Stomach smooth muscle (tissue), 2 donors: ENCODE data around the gene TMEM132C.

Source experiments
- H3K27ac ChIP-seq: one replicate; pipeline ENCODE4 v1.7.0; 2013; ENCODE audit warnings: mild to moderate bottlenecking, low read length, inconsistent platforms
- H3K27me3 ChIP-seq, 2 donors: one replicate each; pipeline ENCODE4 v1.7.0; 2013; ENCODE audit warnings: low read length in 2 of 2; ENCODE audit not compliant: insufficient read depth in 2 of 2, control insufficient read depth in 1 of 2
- H3K36me3 ChIP-seq, 2 donors: one replicate each; pipeline ENCODE4 v1.7.0; 2013; ENCODE audit warnings: low read length in 2 of 2; ENCODE audit not compliant: control insufficient read depth in 2 of 2, insufficient read depth in 2 of 2
- H3K4me1 ChIP-seq: one replicate; pipeline ENCODE4 v1.7.0; 2013; ENCODE audit warnings: low read length; ENCODE audit not compliant: control insufficient read depth, insufficient read depth
- H3K4me3 ChIP-seq, 2 donors: one replicate each; pipeline ENCODE4 v1.7.0; 2013; ENCODE audit warnings: low read length in 2 of 2
- H3K9ac ChIP-seq, 2 donors: one replicate each; pipeline ENCODE4 v1.7.0; 2013; ENCODE audit warnings: low read length in 2 of 2, mild to moderate bottlenecking in 1 of 2
- H3K9me3 ChIP-seq, 2 donors: one replicate each; pipeline ENCODE4 v1.7.0; 2013; ENCODE audit warnings: low read length in 2 of 2; ENCODE audit not compliant: control insufficient read depth in 2 of 2
- donor health status: healthy.
- donor health status: Pancreatic carcinoma.

The TMEM132C gene

DNA sequence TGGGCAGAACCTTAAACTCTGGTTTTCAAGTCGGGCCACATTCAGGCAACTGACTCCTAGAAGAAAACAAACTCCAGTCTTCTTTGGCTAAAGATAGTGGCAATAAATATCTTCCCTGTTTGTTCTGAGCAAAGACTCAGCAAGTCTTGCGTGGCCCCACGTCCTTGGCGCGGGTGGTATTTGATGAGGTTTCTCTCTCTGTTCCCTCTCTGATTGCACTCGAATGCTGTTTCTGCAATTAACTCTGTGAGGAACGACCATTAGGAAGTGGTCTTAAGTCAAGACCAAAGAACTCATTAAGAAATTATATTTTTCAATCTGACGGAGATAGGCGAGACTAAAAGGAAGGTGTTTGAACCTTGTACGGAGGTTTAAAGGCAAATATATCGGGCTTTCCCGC is 177.6 kb downstream of the TMEM132C start:
- Histone ChIP-seq H3K27me3 (no peaks in the 10 kb centered on the region), H3K4me3 (no peak overlapping the region), H3K27ac (no peak overlapping the region), H3K36me3 (no peaks in the 10 kb centered on the region), H3K9ac (no peak overlapping the region), H3K4me1 (no peaks in the 10 kb centered on the region), H3K9me3 (peaks cover 2% of the 10 kb centered on the region in 2 donors)

DNA sequence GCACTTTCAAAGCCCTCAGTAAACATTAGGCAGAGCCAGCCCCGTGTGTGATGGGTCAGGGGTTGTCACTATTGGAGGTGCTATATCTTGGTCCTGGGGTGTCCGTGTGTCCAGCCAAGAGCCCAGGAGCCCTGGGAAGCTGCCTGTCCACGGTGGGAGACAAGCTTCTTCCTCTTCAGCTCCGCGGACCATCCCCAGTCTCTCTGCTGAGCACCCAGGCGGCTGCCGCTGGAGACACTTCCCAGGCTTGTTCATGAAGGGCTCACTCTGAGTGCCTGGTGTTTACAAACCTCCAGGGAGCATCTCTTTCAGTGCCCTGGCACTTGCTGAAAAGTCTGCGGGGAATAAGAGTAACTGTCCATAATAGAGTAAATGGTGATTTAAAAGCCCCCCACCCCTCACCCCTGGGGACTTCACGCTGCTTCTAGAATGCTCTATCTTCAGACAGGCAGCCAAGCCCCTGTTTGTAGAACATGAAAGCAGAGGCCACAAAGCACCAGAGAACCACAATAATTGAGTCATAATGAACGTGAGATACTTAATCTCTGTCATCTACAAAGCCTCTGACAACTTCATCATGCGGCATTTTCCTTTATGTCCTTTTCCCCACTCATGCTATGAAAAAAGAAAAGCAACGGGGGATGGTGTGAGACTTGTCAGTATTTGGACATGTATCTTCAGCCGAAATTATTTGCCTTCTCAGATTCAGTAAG is 178.6 kb downstream of the TMEM132C start:
- H3K36me3 ChIP-seq, result no peaks in the 10 kb centered on the region
- no peaks in the 10 kb centered on the region for H3K27me3 ChIP-seq
- H3K4me3 ChIP-seq, result no peak overlapping the region
- no peaks in the 10 kb centered on the region for H3K4me1 ChIP-seq
- no peak overlapping the region for H3K27ac ChIP-seq
- H3K9ac ChIP-seq, result no peak overlapping the region
- H3K9me3 ChIP-seq, result peaks cover 2% of the 10 kb centered on the region in 2 donors

DNA sequence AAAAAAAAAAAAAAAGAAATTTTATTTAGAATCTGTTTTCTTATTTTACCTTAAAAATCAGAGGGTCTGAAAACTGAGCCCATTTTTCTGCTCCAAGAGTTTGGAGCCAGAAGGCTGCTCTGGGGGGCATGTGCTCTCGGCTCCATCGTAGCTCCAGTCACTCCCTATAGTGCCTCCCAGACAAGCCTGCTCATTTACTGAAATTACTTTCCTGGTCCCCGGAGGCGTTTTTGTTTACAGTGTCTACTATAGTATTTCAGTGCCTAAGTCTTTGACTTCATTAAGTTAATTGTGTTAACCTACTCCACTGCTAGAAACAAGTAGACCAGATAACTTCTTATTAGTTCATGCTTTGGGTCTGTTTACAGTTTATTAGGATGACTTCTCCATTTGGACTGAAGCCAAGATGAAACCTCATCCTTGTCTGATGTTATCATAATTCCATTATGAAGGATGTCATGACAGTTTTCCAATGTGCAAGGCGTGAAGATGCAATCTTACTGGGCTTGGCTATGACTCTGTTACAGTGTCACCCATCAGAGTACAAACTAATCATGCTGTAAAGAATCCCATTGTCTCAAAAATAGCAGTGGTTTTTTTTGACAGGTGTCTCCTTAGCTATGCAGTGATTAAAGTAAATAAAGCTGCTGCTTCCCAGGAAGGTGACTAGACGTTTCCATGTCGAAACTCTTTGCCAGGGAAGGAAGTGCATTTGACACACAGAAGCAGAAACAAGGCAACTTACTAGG is 182.3 kb downstream of the TMEM132C start:
- H3K27ac ChIP-seq, result no peak overlapping the region

DNA sequence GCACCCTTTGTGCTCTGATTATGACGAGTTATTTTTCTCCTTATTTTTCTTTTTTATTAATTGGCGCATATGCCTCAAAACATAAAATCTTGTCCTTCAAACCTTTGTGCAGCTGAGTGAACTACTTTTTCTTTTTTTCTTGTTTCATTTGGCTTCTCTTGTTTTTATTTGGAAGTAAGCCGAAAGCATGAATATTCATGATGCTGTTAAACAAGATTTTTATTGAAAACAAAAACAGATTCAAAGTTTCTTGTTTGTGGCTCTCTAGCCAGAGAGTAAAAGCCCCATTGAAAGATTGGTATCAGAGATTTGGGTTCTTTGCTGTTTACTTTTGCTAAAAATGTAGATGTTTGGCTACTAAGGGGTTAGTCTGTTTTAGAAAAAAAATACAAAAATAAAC is 183.8 kb downstream of the TMEM132C start:
- Histone ChIP-seq H3K27me3 (no peaks in the 10 kb centered on the region), H3K4me3 (no peak overlapping the region), H3K27ac (no peak overlapping the region), H3K9ac (no peak overlapping the region), H3K4me1 (no peaks in the 10 kb centered on the region), H3K9me3 (peaks cover 2% of the 10 kb centered on the region in 2 donors), H3K36me3 (no peaks in the 10 kb centered on the region)

More for the DNA sequence above, 182.3 kb downstream of the TMEM132C start:
- H3K9me3 ChIP-seq, result peaks cover 2% of the 10 kb centered on the region in 2 donors
- no peak overlapping the region for H3K4me3 ChIP-seq
- no peaks in the 10 kb centered on the region for H3K27me3 ChIP-seq
- no peaks in the 10 kb centered on the region for H3K4me1 ChIP-seq
- H3K9ac ChIP-seq, result no peak overlapping the region
- no peaks in the 10 kb centered on the region for H3K36me3 ChIP-seq

DNA sequence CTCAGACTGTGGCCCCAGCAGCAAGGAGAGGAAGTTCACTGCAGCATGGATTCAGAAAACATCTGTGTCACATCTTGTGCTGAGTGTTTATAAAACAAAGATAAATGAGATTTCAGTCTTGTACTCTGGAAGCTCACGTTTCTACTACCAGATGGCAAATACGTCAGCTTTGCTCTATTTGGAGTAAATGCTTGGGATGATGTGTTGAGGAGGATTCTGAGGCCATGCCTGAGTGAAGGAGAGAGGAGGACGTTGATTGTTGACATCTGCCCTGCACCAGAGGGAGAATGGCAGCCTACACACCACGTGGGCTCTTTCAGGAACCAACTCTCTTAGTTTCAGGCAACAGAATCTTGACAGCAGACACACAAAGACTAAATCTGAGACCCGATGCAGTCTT is 188.9 kb downstream of the TMEM132C start:
- Histone ChIP-seq H3K27me3 (no peaks in the 10 kb centered on the region), H3K9me3 (peaks cover 0 to 4% of the 10 kb centered on the region in 2 donors), H3K4me3 (no peak overlapping the region), H3K27ac (no peak overlapping the region), H3K36me3 (no peaks in the 10 kb centered on the region), H3K4me1 (no peaks in the 10 kb centered on the region), H3K9ac (no peak overlapping the region)

DNA sequence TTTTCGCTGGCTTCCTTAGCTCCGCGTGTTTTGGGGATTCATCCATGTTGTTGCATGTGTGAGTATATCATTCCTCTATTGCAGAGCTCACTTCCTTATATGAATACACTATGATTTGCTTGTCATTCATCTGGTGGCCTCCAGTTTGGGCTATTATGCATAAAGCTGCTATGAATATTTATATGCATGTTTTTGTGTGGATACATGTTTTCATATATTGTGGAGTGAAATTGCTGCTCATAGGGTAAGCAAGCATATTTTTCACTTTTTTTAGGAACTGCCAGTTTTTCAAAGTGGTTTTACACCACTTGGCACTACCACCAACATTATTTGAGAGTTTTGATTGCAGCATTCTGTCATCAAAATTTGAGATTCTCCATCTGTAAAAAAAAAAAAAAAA is 190.0 kb downstream of the TMEM132C start:
- H3K9me3 ChIP-seq, result peaks cover 0 to 4% of the 10 kb centered on the region in 2 donors
- no peak overlapping the region for H3K27ac ChIP-seq
- no peaks in the 10 kb centered on the region for H3K27me3 ChIP-seq
- H3K9ac ChIP-seq, result no peak overlapping the region
- no peak overlapping the region for H3K4me3 ChIP-seq
- H3K36me3 ChIP-seq, result no peaks in the 10 kb centered on the region
- H3K4me1 ChIP-seq, result no peaks in the 10 kb centered on the region

DNA sequence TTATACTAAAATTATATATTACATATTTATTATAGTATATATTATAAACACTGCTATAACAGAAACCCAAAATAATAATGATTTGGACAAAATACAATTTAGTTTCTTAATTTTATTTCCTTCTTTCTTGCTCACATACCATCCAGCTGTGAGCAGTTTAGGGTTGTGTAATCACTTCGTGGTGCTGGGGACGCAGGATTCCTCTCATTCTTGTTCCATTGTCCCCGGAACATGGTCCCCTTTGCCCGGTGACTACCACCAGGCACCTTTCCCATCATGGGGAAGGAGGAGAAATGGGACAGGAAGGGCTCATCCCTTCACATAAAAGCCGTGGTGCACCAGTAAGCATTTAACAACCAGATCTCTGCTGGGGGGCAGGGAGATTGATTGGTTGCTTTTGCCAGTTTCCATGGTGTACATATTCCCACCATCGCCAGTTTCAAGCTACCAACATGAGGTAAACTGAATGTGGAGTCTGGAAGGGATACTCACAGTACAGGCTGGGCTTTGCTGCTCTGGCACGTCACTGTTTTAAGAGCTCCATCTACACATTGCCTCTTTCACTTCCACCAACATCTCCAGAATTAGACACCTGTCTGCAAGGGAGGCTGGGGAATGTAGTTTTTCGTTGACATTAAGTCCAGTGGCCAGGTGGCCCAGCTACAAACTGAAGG is 191.5 kb downstream of the TMEM132C start:
- Histone ChIP-seq H3K27ac (no peak overlapping the region), H3K4me3 (no peak overlapping the region), H3K36me3 (no peaks in the 10 kb centered on the region), H3K27me3 (no peaks in the 10 kb centered on the region), H3K9me3 (peaks cover 0 to 4% of the 10 kb centered on the region in 2 donors), H3K4me1 (no peaks in the 10 kb centered on the region), H3K9ac (no peak overlapping the region)

DNA sequence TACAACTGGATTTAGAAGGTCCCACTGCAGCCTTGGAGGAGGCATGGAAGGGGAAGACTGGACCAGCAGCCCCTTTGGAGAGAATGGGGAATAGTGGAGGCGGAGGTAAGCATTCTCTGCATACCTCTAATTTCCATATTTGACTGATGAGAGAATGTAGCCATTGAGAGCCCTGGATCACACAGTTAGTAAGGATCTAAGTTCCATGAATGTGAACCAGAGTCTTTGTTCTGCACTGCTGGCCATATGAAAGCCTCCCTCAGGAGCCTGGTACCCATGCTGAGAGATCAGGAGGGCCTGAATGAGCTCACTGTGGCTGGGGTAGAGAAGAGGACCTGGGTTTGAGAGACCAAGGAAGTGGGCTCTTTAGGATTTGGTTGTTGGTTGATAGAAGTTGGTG is 192.1 kb downstream of the TMEM132C start:
- no peaks in the 10 kb centered on the region for H3K27me3 ChIP-seq
- H3K4me1 ChIP-seq, result no peaks in the 10 kb centered on the region
- no peak overlapping the region for H3K4me3 ChIP-seq

DNA sequence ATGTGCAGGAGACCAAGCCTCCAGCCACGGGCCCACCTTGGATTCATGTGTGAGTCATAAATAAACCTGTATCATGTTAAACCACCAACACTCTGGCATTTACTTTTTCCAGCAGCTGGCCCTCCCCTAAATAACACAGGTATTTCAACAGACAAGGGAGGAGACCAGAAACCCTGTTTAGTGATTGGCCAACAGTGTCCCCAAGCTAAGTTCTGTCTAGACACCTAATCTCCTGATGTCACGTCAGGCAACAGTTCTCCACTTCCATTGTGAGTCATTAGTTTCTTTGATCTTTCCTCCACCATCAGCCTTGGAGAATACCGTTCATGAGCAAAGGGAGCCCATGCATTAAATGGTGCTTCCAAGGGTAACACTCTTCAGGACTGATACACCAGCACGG is 196.9 kb downstream of the TMEM132C start:
- Histone ChIP-seq H3K36me3 (no peaks in the 10 kb centered on the region), H3K9ac (no peak overlapping the region), H3K27ac (no peak overlapping the region), H3K4me1 (no peaks in the 10 kb centered on the region), H3K4me3 (no peak overlapping the region), H3K27me3 (no peaks in the 10 kb centered on the region), H3K9me3 (peaks cover 0 to 6% of the 10 kb centered on the region in 2 donors)

More for the DNA sequence above, 192.1 kb downstream of the TMEM132C start:
- Histone ChIP-seq H3K27ac (no peak overlapping the region), H3K36me3 (no peaks in the 10 kb centered on the region), H3K9me3 (peaks cover 0 to 5% of the 10 kb centered on the region in 2 donors), H3K9ac (no peak overlapping the region)

DNA sequence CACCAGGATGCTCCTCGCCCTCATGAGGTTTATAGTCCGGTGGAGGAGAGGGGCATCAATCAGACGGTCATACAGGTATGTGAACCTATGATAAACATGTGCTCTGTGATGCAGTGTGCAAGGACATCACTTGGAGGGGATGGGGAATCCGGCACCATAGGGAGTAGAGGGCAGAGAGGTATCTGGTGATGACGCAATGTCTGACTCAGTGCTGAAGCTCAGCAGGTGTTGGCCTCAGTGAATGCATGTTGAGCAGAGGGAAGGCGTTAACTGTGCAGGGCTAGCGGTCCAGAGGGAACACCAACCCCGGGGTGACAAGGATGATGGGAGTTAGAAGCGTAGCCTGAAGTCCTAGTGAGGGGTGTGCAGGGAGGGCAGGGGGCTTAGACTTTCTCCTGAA is 200.9 kb downstream of the TMEM132C start:
- no peaks in the 10 kb centered on the region for H3K36me3 ChIP-seq
- H3K4me1 ChIP-seq, result no peaks in the 10 kb centered on the region
- no peak overlapping the region for H3K9ac ChIP-seq

More for the DNA sequence above, 200.9 kb downstream of the TMEM132C start:
- H3K27me3 ChIP-seq, result peaks cover 0 to 2% of the 10 kb centered on the region in 2 donors
- H3K9me3 ChIP-seq, result peaks cover 2 to 3% of the 10 kb centered on the region in 2 donors
- no peak overlapping the region for H3K27ac ChIP-seq
- H3K4me3 ChIP-seq, result no peak overlapping the region
